SK-N-SH treated with all-trans-retinoic acid at 6 μM for 48 hours (cell line): Measurements from ENCODE around the gene DTL.

Experiments used
- ATAC-seq: fragments of 200-7000 bp; cut with Tn5 transposase; 3 replicates; pipeline ENCODE4 v1.9.1; 2020; ENCODE audit warnings: mild to moderate bottlenecking, moderate library complexity
- ARNTL ChIP-seq: fragments of 450-650 bp; formaldehyde crosslinking; IDR thresholded peaks from 2 replicates; pipeline ENCODE4 v1.5.0; 2020; ENCODE audit warnings: low read depth, mild to moderate bottlenecking, moderate library complexity, borderline replicate concordance
- BACH2 ChIP-seq: fragments of 250-450 bp; sonication (Bioruptor Pico); IDR thresholded peaks from 2 replicates; pipeline ENCODE4 v1.9.0; 2021; ENCODE audit warnings: mild to moderate bottlenecking, borderline replicate concordance
- CREB5 ChIP-seq: fragments of 250-450 bp; sonication (Bioruptor Pico); IDR thresholded peaks from 2 replicates; pipeline ENCODE4 v1.5.1; 2020; ENCODE audit warnings: low read depth, mild to moderate bottlenecking, moderate library complexity
- CSDC2 ChIP-seq: fragments of 250-450 bp; sonication (Bioruptor Pico); IDR thresholded peaks from 2 replicates; pipeline ENCODE4 v1.5.0; 2020; ENCODE audit warnings: mild to moderate bottlenecking, moderate library complexity
- CSRNP3 ChIP-seq: fragments of 250-450 bp; sonication (Bioruptor Pico); IDR thresholded peaks from 2 replicates; pipeline ENCODE4 v1.5.1; 2021; ENCODE audit warnings: mild to moderate bottlenecking, moderate library complexity
- ESRRG ChIP-seq: fragments of 250-450 bp; sonication (Bioruptor Pico); IDR thresholded peaks from 2 replicates; pipeline ENCODE4 v1.6.1; 2021; ENCODE audit warnings: mild to moderate bottlenecking
- GLIS3 ChIP-seq: fragments of 250-450 bp; sonication (Bioruptor Pico); IDR thresholded peaks from 2 replicates; pipeline ENCODE4 v1.5.0; 2020; ENCODE audit warnings: mild to moderate bottlenecking, moderate library complexity
- ISL1 ChIP-seq: fragments of 250-450 bp; sonication (Bioruptor Pico); IDR thresholded peaks from 2 replicates; pipeline ENCODE4 v2.1.2; 2022; ENCODE audit warnings: mild to moderate bottlenecking, moderate library complexity
- OSR1 ChIP-seq: fragments of 250-450 bp; sonication (Bioruptor Pico); IDR thresholded peaks from 2 replicates; pipeline ENCODE4 v1.8.0; 2022; ENCODE audit warnings: moderate library complexity, mild to moderate bottlenecking, inconsistent platforms
- PATZ1 ChIP-seq: fragments of 250-450 bp; sonication (Bioruptor Pico); IDR thresholded peaks from 2 replicates; pipeline ENCODE4 v1.8.0; 2020; ENCODE audit warnings: mild to moderate bottlenecking, moderate library complexity, borderline replicate concordance
- PPARA ChIP-seq: fragments of 250-450 bp; sonication (Bioruptor Pico); IDR thresholded peaks from 2 replicates; pipeline ENCODE4 v1.5.0; 2020; ENCODE audit warnings: mild to moderate bottlenecking, borderline replicate concordance
- SNAI2 ChIP-seq: fragments of 250-450 bp; sonication (Bioruptor Pico); IDR thresholded peaks from 2 replicates; pipeline ENCODE4 v1.5.0; 2020; ENCODE audit warnings: mild to moderate bottlenecking, moderate library complexity
- TSHZ2 ChIP-seq: fragments of 250-450 bp; sonication (Bioruptor Pico); IDR thresholded peaks from 2 replicates; pipeline ENCODE4 v1.5.0; 2020; ENCODE audit warnings: mild to moderate bottlenecking, moderate library complexity
- ZC3H10 ChIP-seq: fragments of 250-450 bp; sonication (Bioruptor Pico); IDR thresholded peaks from 2 replicates; pipeline ENCODE4 v1.5.1; 2021; ENCODE audit warnings: mild to moderate bottlenecking, moderate library complexity
- ZFP3 ChIP-seq: fragments of 250-450 bp; sonication (Bioruptor Pico); IDR thresholded peaks from 2 replicates; pipeline ENCODE4 v1.5.0; 2020; ENCODE audit warnings: mild to moderate bottlenecking, moderate library complexity
- ZFP30 ChIP-seq: fragments of 450-650 bp; formaldehyde crosslinking; IDR thresholded peaks from 2 replicates; pipeline ENCODE4 v1.5.0; 2022; ENCODE audit warnings: mild to moderate bottlenecking, moderate library complexity
- ZNF565 ChIP-seq: fragments of 450-650 bp; formaldehyde crosslinking; conservative IDR thresholded peaks from 2 replicates; pipeline ENCODE4 v1.5.0; 2020; ENCODE audit warnings: low read depth, mild to moderate bottlenecking, moderate library complexity
- ZNF70 ChIP-seq: fragments of 450-650 bp; formaldehyde crosslinking; IDR thresholded peaks from 2 replicates; pipeline ENCODE4 v1.5.0; 2020; ENCODE audit warnings: mild to moderate bottlenecking, moderate library complexity
- ZNF8 ChIP-seq: fragments of 450-650 bp; formaldehyde crosslinking; IDR thresholded peaks from 2 replicates; pipeline ENCODE4 v1.5.0; 2020; ENCODE audit warnings: mild to moderate bottlenecking, moderate library complexity

The DTL gene

GRCh38 chr1:212012034-212012740 lies 23.4 kb upstream of the DTL start:
- TF ChIP-seq TSHZ2 (no peak), ZFP3 (CRISPR knock-in tag) (no peak), CREB5 (CRISPR knock-in tag) (no peak), ZC3H10 (CRISPR knock-in tag) (no peak)
- TF ChIP-seq, all 23 proteins: peak for 0
- peak; percentile 100 for ATAC-seq

GRCh38 chr1:212013672-212014071 lies 21.9 kb upstream of the DTL start:
- ATAC-seq = no peak
- TF ChIP-seq SNAI2 (CRISPR knock-in tag) = no peak
- no peak for TF ChIP-seq CSDC2
- TF ChIP-seq ESRRG = no peak
- no peak for TF ChIP-seq OSR1 (CRISPR knock-in tag)
- TF ChIP-seq PPARA (CRISPR knock-in tag) = no peak
- TF ChIP-seq TSHZ2 = no peak
- no peak for TF ChIP-seq GLIS3 (CRISPR knock-in tag)
- TF ChIP-seq ISL1 = no peak
- no peak for TF ChIP-seq ZFP30 (CRISPR knock-in tag)
- no peak for TF ChIP-seq ZFP3 (CRISPR knock-in tag)
- TF ChIP-seq CSRNP3 = no peak
- no peak for TF ChIP-seq PATZ1 (CRISPR knock-in tag)
- no peak for TF ChIP-seq ZNF565 (CRISPR knock-in tag)
- TF ChIP-seq BACH2 (CRISPR knock-in tag) = no peak

- no peak for TF ChIP-seq ZNF8 (CRISPR knock-in tag)
- TF ChIP-seq SNAI2 (CRISPR knock-in tag) = no peak
- TF ChIP-seq PATZ1 (CRISPR knock-in tag) = no peak
- TF ChIP-seq GLIS3 (CRISPR knock-in tag) = no peak
- TF ChIP-seq ZFP30 (CRISPR knock-in tag) = no peak
- no peak for TF ChIP-seq ZFP3 (CRISPR knock-in tag)
- no peak for TF ChIP-seq ZC3H10 (CRISPR knock-in tag)
- TF ChIP-seq ESRRG = no peak
- no peak for TF ChIP-seq TSHZ2
- TF ChIP-seq ISL1 = no peak
- TF ChIP-seq CSDC2 = no peak
- no peak for TF ChIP-seq CREB5 (CRISPR knock-in tag)
- TF ChIP-seq ZNF70 = no peak
- TF ChIP-seq ARNTL = no peak
Measured at GRCh38 chr1:212020975-212021374, 14.6 kb upstream of the DTL start.

More at GRCh38 chr1:212020975-212021374, 14.6 kb upstream of the DTL start:
- no peak for ATAC-seq
